WTC11 (cell line): ENCODE data around the gene KRT222. TPM values are rescaled to one million over a fixed set of nuclear protein-coding genes. Genes with fewer than 3 reads are reported as not detected.

Source experiments
- ATAC-seq: fragments of 200-7000 bp; cut with Tn5 transposase; 2 replicates; pipeline ENCODE4 v1.10.0; 2021; ENCODE audit warnings: mild to moderate bottlenecking, moderate library complexity
- CTCF ChIA-PET: fragments of 300-600 bp; sonication (Branson Sonifier 250); formaldehyde crosslinking; loops from one replicate; lab custom pipeline; 2021; ENCODE audit warnings: antibody characterized with exemption; lab: Charles Lee
- POLR2A ChIA-PET: fragments of 350-600 bp; sonication (Branson Sonifier 250); formaldehyde crosslinking; loops from one replicate; lab custom pipeline; 2021; ENCODE audit warnings: antibody characterized with exemption; lab: Charles Lee
- DNase-seq: peaks from one replicate; pipeline ENCODE4 v3.0.0; 2021; ENCODE audit warnings: low spot score
- H3K27ac Mint-ChIP-seq: 2 replicates; pipeline ENCODE4 v1.8.0; 2021; ENCODE audit warnings: mixed read lengths
- H3K27me3 Mint-ChIP-seq: 2 replicates; pipeline ENCODE4 v1.8.0; 2021; ENCODE audit warnings: low read depth, mild to moderate bottlenecking, moderate library complexity, mixed read lengths
- H3K36me3 Mint-ChIP-seq: 2 replicates; pipeline ENCODE4 v1.8.0; 2021; ENCODE audit warnings: mixed read lengths
- H3K4me1 Mint-ChIP-seq: 2 replicates; pipeline ENCODE4 v1.8.0; 2022; ENCODE audit warnings: mixed read lengths
- H3K4me3 Mint-ChIP-seq: 2 replicates; pipeline ENCODE4 v1.8.0; 2021; ENCODE audit warnings: mild to moderate bottlenecking, moderate library complexity, mixed read lengths
- H3K9me3 Mint-ChIP-seq: 2 replicates; pipeline ENCODE4 v1.8.0; 2021; ENCODE audit warnings: mixed read lengths
- ATF1 ChIP-seq: sonication (generic); formaldehyde crosslinking; IDR thresholded peaks from 2 replicates; pipeline ENCODE4 v1.8.1; 2023; ENCODE audit warnings: mild to moderate bottlenecking, moderate library complexity, missing genetic modification reagents
- E2F1 ChIP-seq: sonication (generic); formaldehyde crosslinking; IDR thresholded peaks from 2 replicates; pipeline ENCODE4 v1.8.0; 2022; ENCODE audit warnings: mild to moderate bottlenecking, missing genetic modification reagents
- ELF4 ChIP-seq: sonication (generic); formaldehyde crosslinking; IDR thresholded peaks from 2 replicates; pipeline ENCODE4 v1.8.1; 2022; ENCODE audit warnings: low read depth, mild to moderate bottlenecking, moderate library complexity, missing genetic modification reagents
- FOXK1 ChIP-seq: sonication (generic); formaldehyde crosslinking; IDR thresholded peaks from 2 replicates; pipeline ENCODE4 v1.8.0; 2022; ENCODE audit warnings: mild to moderate bottlenecking, moderate library complexity, missing genetic modification reagents
- GABPB1 ChIP-seq: sonication (generic); formaldehyde crosslinking; IDR thresholded peaks from 2 replicates; pipeline ENCODE4 v1.8.1; 2023; ENCODE audit warnings: mild to moderate bottlenecking, missing genetic modification reagents
- HMGA2 ChIP-seq: fragments of 250-450 bp; sonication (Bioruptor Pico); IDR thresholded peaks from 2 replicates; pipeline ENCODE4 v1.4.0; 2021; ENCODE audit warnings: mild to moderate bottlenecking, moderate library complexity
- IRF2 ChIP-seq: sonication (generic); formaldehyde crosslinking; IDR thresholded peaks from 2 replicates; pipeline ENCODE4 v1.8.0; 2022; ENCODE audit warnings: low read depth, missing genetic modification reagents, borderline replicate concordance
- KAT7 ChIP-seq: sonication (generic); formaldehyde crosslinking; IDR thresholded peaks from 2 replicates; pipeline ENCODE4 v1.8.1; 2023; ENCODE audit warnings: missing genetic modification reagents, mild to moderate bottlenecking, borderline replicate concordance
- OVOL2 ChIP-seq: fragments of 250-450 bp; sonication (Bioruptor Pico); IDR thresholded peaks from 2 replicates; pipeline ENCODE4 v1.9.0; 2021; ENCODE audit warnings: mild to moderate bottlenecking, borderline replicate concordance
- PREB ChIP-seq: sonication (generic); formaldehyde crosslinking; IDR thresholded peaks from 2 replicates; pipeline ENCODE4 v1.8.1; 2022; ENCODE audit warnings: mild to moderate bottlenecking, missing genetic modification reagents, moderate library complexity, borderline replicate concordance
- SMAD3 ChIP-seq: sonication (generic); formaldehyde crosslinking; IDR thresholded peaks from 2 replicates; pipeline ENCODE4 v1.8.0; 2022; ENCODE audit warnings: missing genetic modification reagents, mild to moderate bottlenecking, borderline replicate concordance
- SMAD4 ChIP-seq: sonication (generic); formaldehyde crosslinking; IDR thresholded peaks from 2 replicates; pipeline ENCODE4 v1.8.0; 2022; ENCODE audit warnings: mild to moderate bottlenecking, missing genetic modification reagents
- TEAD4 ChIP-seq: sonication (generic); formaldehyde crosslinking; IDR thresholded peaks from 2 replicates; pipeline ENCODE4 v1.8.0; 2022; ENCODE audit warnings: mild to moderate bottlenecking, missing genetic modification reagents
- ZNF121 ChIP-seq: sonication (generic); formaldehyde crosslinking; IDR thresholded peaks from 2 replicates; pipeline ENCODE4 v1.8.0; 2023; ENCODE audit warnings: missing genetic modification reagents
- ZNF317 ChIP-seq: sonication (generic); formaldehyde crosslinking; IDR thresholded peaks from 2 replicates; pipeline ENCODE4 v1.8.1; 2023; ENCODE audit warnings: low read depth, mild to moderate bottlenecking, moderate library complexity, missing genetic modification reagents, borderline replicate concordance
- ZNF671 ChIP-seq: fragments of 250-450 bp; sonication (Bioruptor Pico); IDR thresholded peaks from 2 replicates; pipeline ENCODE4 v1.8.0; 2021; ENCODE audit warnings: mild to moderate bottlenecking
- total RNA-seq: library from RNA; stranded (reverse); gene quantifications from 3 replicates; pipeline ENCODE4 v1.2.3, GENCODE V29; 2021
- TF ChIP-seq, protein P1 (sequence below): sonication (generic); formaldehyde crosslinking; IDR thresholded peaks from 2 replicates; pipeline ENCODE4 v1.8.1; 2023; ENCODE audit warnings: mild to moderate bottlenecking, missing genetic modification reagents, borderline replicate concordance
- TF ChIP-seq, protein P2 (sequence below): sonication (generic); formaldehyde crosslinking; IDR thresholded peaks from 2 replicates; pipeline ENCODE4 v1.8.1; 2022; ENCODE audit warnings: low read depth, mild to moderate bottlenecking, moderate library complexity, missing genetic modification reagents, borderline replicate concordance
- TF ChIP-seq, protein P3 (sequence below): sonication (generic); formaldehyde crosslinking; IDR thresholded peaks from 2 replicates; pipeline ENCODE4 v1.8.1; 2023; ENCODE audit warnings: mild to moderate bottlenecking, missing genetic modification reagents
- TF ChIP-seq, protein P4 (sequence below): fragments of 250-450 bp; sonication (Bioruptor Pico); IDR thresholded peaks from 2 replicates; pipeline ENCODE4 v1.9.0; 2021; ENCODE audit warnings: mild to moderate bottlenecking

KRT222 gene
- total RNA-seq, 1 experiment from 2014 or later: 0.09 TPM

DNA sequence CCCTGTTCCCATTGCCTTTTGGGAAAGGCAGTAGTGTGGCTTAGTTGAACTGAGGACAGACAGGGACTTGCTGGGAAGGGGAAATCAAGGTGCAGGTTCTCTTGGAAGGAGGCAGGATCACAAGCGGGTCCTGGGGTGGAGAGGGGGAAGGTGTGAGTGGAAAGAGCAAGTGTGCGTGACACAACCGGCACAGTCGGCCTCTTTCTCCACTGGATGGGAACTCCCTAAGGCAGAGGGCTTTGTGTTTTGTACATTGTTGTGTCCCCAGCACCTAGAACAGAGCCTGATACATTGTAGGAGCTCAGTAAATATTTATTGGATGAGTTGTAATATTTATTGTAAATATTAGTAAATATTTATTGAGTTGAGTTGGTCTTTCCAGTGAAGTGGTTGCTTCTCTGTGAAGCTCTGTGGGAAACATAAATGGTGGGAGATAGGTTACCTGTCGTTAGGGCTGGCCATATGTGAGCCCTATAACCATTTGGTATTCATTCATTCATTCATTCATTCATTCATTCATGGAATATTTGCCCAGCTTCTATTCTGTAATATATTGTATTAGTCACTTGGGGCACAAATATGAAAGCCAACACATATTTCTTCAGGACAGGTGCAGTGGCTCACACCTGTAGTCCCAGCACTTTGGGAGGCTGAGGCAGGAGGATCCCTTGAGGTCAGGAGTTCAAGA lies 51.4 kb downstream of the KRT222 start (continued):
- TF ChIP-seq, protein P1, sequence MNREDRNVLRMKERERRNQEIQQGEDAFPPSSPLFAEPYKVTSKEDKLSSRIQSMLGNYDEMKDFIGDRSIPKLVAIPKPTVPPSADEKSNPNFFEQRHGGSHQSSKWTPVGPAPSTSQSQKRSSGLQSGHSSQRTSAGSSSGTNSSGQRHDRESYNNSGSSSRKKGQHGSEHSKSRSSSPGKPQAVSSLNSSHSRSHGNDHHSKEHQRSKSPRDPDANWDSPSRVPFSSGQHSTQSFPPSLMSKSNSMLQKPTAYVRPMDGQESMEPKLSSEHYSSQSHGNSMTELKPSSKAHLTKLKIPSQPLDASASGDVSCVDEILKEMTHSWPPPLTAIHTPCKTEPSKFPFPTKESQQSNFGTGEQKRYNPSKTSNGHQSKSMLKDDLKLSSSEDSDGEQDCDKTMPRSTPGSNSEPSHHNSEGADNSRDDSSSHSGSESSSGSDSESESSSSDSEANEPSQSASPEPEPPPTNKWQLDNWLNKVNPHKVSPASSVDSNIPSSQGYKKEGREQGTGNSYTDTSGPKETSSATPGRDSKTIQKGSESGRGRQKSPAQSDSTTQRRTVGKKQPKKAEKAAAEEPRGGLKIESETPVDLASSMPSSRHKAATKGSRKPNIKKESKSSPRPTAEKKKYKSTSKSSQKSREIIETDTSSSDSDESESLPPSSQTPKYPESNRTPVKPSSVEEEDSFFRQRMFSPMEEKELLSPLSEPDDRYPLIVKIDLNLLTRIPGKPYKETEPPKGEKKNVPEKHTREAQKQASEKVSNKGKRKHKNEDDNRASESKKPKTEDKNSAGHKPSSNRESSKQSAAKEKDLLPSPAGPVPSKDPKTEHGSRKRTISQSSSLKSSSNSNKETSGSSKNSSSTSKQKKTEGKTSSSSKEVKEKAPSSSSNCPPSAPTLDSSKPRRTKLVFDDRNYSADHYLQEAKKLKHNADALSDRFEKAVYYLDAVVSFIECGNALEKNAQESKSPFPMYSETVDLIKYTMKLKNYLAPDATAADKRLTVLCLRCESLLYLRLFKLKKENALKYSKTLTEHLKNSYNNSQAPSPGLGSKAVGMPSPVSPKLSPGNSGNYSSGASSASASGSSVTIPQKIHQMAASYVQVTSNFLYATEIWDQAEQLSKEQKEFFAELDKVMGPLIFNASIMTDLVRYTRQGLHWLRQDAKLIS: no peak
- no peak for TF ChIP-seq ZNF317 (CRISPR knock-in tag)
- no peak for TF ChIP-seq IRF2 (CRISPR knock-in tag)
- TF ChIP-seq, protein P2, sequence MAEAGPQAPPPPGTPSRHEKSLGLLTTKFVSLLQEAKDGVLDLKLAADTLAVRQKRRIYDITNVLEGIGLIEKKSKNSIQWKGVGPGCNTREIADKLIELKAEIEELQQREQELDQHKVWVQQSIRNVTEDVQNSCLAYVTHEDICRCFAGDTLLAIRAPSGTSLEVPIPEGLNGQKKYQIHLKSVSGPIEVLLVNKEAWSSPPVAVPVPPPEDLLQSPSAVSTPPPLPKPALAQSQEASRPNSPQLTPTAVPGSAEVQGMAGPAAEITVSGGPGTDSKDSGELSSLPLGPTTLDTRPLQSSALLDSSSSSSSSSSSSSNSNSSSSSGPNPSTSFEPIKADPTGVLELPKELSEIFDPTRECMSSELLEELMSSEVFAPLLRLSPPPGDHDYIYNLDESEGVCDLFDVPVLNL (CRISPR knock-in tag): no peak
- TF ChIP-seq GABPB1 (CRISPR knock-in tag): no peak
- no peak for TF ChIP-seq FOXK1 (CRISPR knock-in tag)
- no peak for TF ChIP-seq ZNF671 (CRISPR knock-in tag)
- no peak for TF ChIP-seq TEAD4
- TF ChIP-seq, all 79 proteins: peak for 0

DNA sequence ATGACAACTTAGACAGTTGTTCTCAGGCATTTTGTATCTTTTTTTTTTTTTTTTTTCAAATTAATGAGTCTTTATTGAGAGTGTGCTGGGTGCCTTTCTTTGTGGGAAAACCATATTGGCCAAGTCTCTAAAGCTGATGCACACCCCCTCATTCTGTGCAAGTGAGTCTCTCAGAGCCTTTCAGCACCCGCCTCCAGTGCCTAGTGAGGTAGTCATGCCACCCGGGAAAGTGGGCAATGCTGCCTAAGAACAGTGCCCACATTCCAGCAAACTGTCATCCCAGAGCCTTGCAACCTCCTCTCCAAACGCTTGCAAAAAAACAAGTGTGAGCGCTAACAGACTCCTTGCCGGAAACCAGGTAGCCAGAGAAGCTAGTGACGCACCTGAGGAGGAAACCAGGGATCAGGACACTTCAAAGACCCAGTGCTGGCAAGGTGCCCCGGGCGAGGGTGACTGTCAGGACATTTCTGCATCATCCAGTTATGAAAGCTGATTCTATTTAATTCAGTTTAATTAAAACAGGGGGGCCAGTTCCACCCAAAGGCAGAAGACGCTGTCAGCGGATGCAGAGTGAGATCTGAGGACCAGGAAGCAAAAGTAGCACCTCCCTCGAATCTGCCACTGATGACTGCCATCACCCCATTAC lies 52.3 kb downstream of the KRT222 start:
- H3K9me3 Mint-ChIP-seq: no peaks in the 10 kb centered on the region
- ATAC-seq (no peak), DNase-seq (no peak)
- peaks cover 6% of the 10 kb centered on the region; the same call in 1 of the 2 replicates for H3K27me3 Mint-ChIP-seq
- peaks cover 14% of the 10 kb centered on the region for H3K4me1 Mint-ChIP-seq
- H3K27ac Mint-ChIP-seq: no peak overlapping the region
- CTCF ChIA-PET: interaction anchor here (0.6 kb wide), 1 partner anchor 58 kb away, joined by 3 read pairs; no protein-coding TSS in a partner anchor
- H3K4me3 Mint-ChIP-seq: no peak overlapping the region
- TF ChIP-seq ATF1 (CRISPR knock-in tag) (no peak), E2F1 (no peak), SMAD3 (no peak), PREB (CRISPR knock-in tag) (no peak), ELF4 (no peak), ZNF121 (CRISPR knock-in tag) (no peak), HMGA2 (CRISPR knock-in tag) (no peak), SMAD4 (CRISPR knock-in tag) (no peak), KAT7 (no peak), OVOL2 (no peak)
- TF ChIP-seq, protein P3, sequence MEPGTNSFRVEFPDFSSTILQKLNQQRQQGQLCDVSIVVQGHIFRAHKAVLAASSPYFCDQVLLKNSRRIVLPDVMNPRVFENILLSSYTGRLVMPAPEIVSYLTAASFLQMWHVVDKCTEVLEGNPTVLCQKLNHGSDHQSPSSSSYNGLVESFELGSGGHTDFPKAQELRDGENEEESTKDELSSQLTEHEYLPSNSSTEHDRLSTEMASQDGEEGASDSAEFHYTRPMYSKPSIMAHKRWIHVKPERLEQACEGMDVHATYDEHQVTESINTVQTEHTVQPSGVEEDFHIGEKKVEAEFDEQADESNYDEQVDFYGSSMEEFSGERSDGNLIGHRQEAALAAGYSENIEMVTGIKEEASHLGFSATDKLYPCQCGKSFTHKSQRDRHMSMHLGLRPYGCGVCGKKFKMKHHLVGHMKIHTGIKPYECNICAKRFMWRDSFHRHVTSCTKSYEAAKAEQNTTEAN: no peak
- TF ChIP-seq, protein P4, sequence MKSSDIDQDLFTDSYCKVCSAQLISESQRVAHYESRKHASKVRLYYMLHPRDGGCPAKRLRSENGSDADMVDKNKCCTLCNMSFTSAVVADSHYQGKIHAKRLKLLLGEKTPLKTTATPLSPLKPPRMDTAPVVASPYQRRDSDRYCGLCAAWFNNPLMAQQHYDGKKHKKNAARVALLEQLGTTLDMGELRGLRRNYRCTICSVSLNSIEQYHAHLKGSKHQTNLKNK (CRISPR knock-in tag): no peak
- no peaks in the 10 kb centered on the region for H3K36me3 Mint-ChIP-seq
- POLR2A ChIA-PET: no interaction called here
